ENCODE data around the gene DGKI. TPM values are rescaled to one million over a fixed set of nuclear protein-coding genes. Genes with fewer than 3 reads are reported as not detected.

DGKI gene
- total RNA-seq, 1 experiment from 2014 or later: 0.55 TPM

- Histone ChIP-seq H4K5ac (ENCODE audit: insufficient read length, low read depth, low read length) (no peak overlapping the region), H3K23me2 (ENCODE audit: insufficient read length, low read depth, low read length, poor library complexity, severe bottlenecking) (no peaks in the 10 kb centered on the region), H2BK12ac (ENCODE audit: insufficient read length, low read depth, low read length) (no peak overlapping the region), H3K4ac (ENCODE audit: low read depth, low read length) (no peak overlapping the region), H3K79me1 (ENCODE audit: insufficient read depth, low read depth, low read length, poor library complexity, severe bottlenecking) (no peaks in the 10 kb centered on the region), H2AK5ac (ENCODE audit: insufficient read length, low read length) (no peak overlapping the region), H2BK5ac (ENCODE audit: insufficient read length, low read length) (no peak overlapping the region), H3K9ac (ENCODE audit: extremely low read depth, insufficient read length, low read length) (no peak overlapping the region), H3K18ac (ENCODE audit: insufficient read length, low read depth, low read length) (no peak overlapping the region), H3K79me2 (ENCODE audit: insufficient read depth, low read length) (no peaks in the 10 kb centered on the region), H3T11ph (ENCODE audit: low read length) (no peak overlapping the region), H4K20me1 (ENCODE audit: control insufficient read depth, insufficient read depth, insufficient read length) (no peaks in the 10 kb centered on the region), H3K4me2 (ENCODE audit: insufficient read depth, insufficient read length, low read length) (no peak overlapping the region), H4K91ac (ENCODE audit: insufficient read length, low read depth, low read length) (no peak overlapping the region), H3K9me3 (ENCODE audit: control insufficient read depth, low read depth, low read length) (no peaks in the 10 kb centered on the region), H4K8ac (replicated peaks; ENCODE audit: insufficient read length, low read depth, low read length) (no peak overlapping the region), H3K14ac (ENCODE audit: insufficient read depth, low read length) (no peak overlapping the region), H2BK20ac (ENCODE audit: low read depth, low read length, poor library complexity, severe bottlenecking) (no peak overlapping the region), H3K56ac (ENCODE audit: insufficient read length, low read depth, low read length) (no peak overlapping the region), H2BK15ac (ENCODE audit: low read depth, low read length) (no peak overlapping the region), H3K27me3 (ENCODE audit: insufficient read depth, low read length) (no peaks in the 10 kb centered on the region), H3K27ac (ENCODE audit: insufficient read length, low read depth, low read length) (no peak overlapping the region), H2AFZ (ENCODE audit: low read length) (no peak overlapping the region), H3K4me1 (ENCODE audit: insufficient read depth, low read length) (no peaks in the 10 kb centered on the region), H2BK120ac (ENCODE audit: low read depth, low read length, poor library complexity, severe bottlenecking) (no peak overlapping the region), H3K23ac (ENCODE audit: insufficient read length, low read depth, low read length) (no peak overlapping the region)
- H3K4me1 Mint-ChIP-seq: 0 out of 4 replicates have a peak, but pooled peaks cover 2 to 3% of the 10 kb centered on the region in 2 experiments
- no CpG with 5 or more reads among the region's 8 CpGs for WGBS (ENCODE audit: extremely low coverage, insufficient read length, low lambda C conversion rate)
- no peak overlapping the region; a peak in 1 of 7 replicates for H3K27ac Mint-ChIP-seq
- H3K36me3 Mint-ChIP-seq (ENCODE audit: insufficient read depth in 1 of 3, low read depth in 3 of 3): peaks cover 0 to 4% (median 3%) of the 10 kb centered on the region in 3 experiments; a peak in 4 of 7 replicates
- no peaks in the 10 kb centered on the region for H3K27me3 Mint-ChIP-seq (ENCODE audit: low read depth)
- H3K9me3 Mint-ChIP-seq: peaks cover 3 to 4% of the 10 kb centered on the region in 2 experiments; a peak in 2 of 5 replicates
- peak; percentile 76 for DNase-seq
- peak; percentile 91 for TF ChIP-seq CTCF (conservative IDR thresholded peaks at IDR 0.05)
- H3K4me3 Mint-ChIP-seq: no peak overlapping the region
Measured at GRCh38 chr7:137626469-137627067, 220.2 kb downstream of the DGKI start.
